ENCODE measurements around the gene DTD2. TPM values are rescaled to one million over a fixed set of nuclear protein-coding genes. Genes with fewer than 3 reads are reported as not detected.
A peak's percentile ranks its signal among the peaks of the same experiment; 100 is the strongest.
"Not testable (repeated sequence)": the region's sequence is repeated elsewhere in the genome, so short reads cannot be mapped to it uniquely, and the experiment has no call there.

Gene DTD2
- total RNA-seq (2014; rRNA removed; shearing (Covaris generic)), result 17.7 and 25.2 TPM in 2 replicates

- DNase-seq (ENCODE audit: low read depth), result peak; percentile 91
These were observed at the start of gene DTD2 for GRCh38 chr14:31456841-31457664. Gene DTD2 (minus strand): TSS chr14:31457506. CDS start chr14:31457393, 113 bp downstream.

GRCh38 chr14:31505411-31505810 lies 48.1 kb upstream of the DTD2 start:
- DNase-seq (ENCODE audit: low read depth), result no peak

- no peak for DNase-seq (ENCODE audit: low read depth)
These were observed 44.6 kb upstream of the DTD2 start for GRCh38 chr14:31501870-31502269.

GRCh38 chr14:31492759-31493498 lies 35.6 kb upstream of the DTD2 start:
- DNase-seq (ENCODE audit: low read depth), result no peak

- DNase-seq (ENCODE audit: low read depth), result no peak
These were observed 32.4 kb upstream of the DTD2 start for GRCh38 chr14:31489691-31490090.

GRCh38 chr14:31487886-31488285 lies 30.6 kb upstream of the DTD2 start, which contains the start of gene GPR33:
Gene GPR33 (minus strand): TSS chr14:31488039. CDS start chr14:31483965, 4,074 bp downstream.
- DNase-seq (ENCODE audit: low read depth), result no peak

GRCh38 chr14:31486764-31487163 lies 29.5 kb upstream of the DTD2 start:
- no peak for DNase-seq (ENCODE audit: low read depth)

- no peak for DNase-seq (ENCODE audit: low read depth)
These were observed 27.4 kb upstream of the DTD2 start for GRCh38 chr14:31484754-31485153.

- DNase-seq (ENCODE audit: low read depth), result no peak
These were observed 22.9 kb upstream of the DTD2 start for GRCh38 chr14:31480156-31480555.

- DNase-seq (ENCODE audit: low read depth), result no peak
These were observed 21.7 kb upstream of the DTD2 start for GRCh38 chr14:31479027-31479426.

- no peak for DNase-seq (ENCODE audit: low read depth)
These were observed 19.9 kb upstream of the DTD2 start for GRCh38 chr14:31477248-31477647.

GRCh38 chr14:31476131-31476866 lies 19.0 kb upstream of the DTD2 start:
- no peak for DNase-seq (ENCODE audit: low read depth)

- no peak for DNase-seq (ENCODE audit: low read depth)
These were observed 9.2 kb upstream of the DTD2 start for GRCh38 chr14:31466554-31466953.

- DNase-seq (ENCODE audit: low read depth), result no peak
These were observed 7.8 kb upstream of the DTD2 start for GRCh38 chr14:31465111-31465510.

GRCh38 chr14:31462450-31462849 lies 5.1 kb upstream of the DTD2 start:
- DNase-seq (ENCODE audit: low read depth), result not testable (repeated sequence)

- DNase-seq (ENCODE audit: low read depth), result no peak
These were observed 4.2 kb upstream of the DTD2 start for GRCh38 chr14:31461545-31461944.

- DNase-seq (ENCODE audit: low read depth), result no peak
These were observed 656 bp upstream of the DTD2 start for GRCh38 chr14:31457665-31458659.

GRCh38 chr14:31449971-31450610 lies 7.2 kb downstream of the DTD2 start:
- DNase-seq (ENCODE audit: low read depth), result peak; percentile 26

GRCh38 chr14:31449136-31449535 lies 8.2 kb downstream of the DTD2 start:
- DNase-seq (ENCODE audit: low read depth), result no peak

GRCh38 chr14:31445703-31446102 lies 11.6 kb downstream of the DTD2 start:
- no peak for DNase-seq (ENCODE audit: low read depth)

All from RPMI7951 (cell line).